H1 (cell line): ENCODE results near the gene SHROOM3. TPM values are rescaled to one million over a fixed set of nuclear protein-coding genes. Genes with fewer than 3 reads are reported as not detected.

Experiments
- MAFK ChIP-seq: IDR thresholded peaks from 2 replicates; pipeline ENCODE4 v1.6.1; 2012; ENCODE audit warnings: low read depth, mild to moderate bottlenecking, improper control_type of control experiment, low read length
- PHF8 ChIP-seq: fragments of 200-600 bp; sonication (generic); conservative IDR thresholded peaks from 2 replicates; pipeline ENCODE4 v1.7.1; 2012; ENCODE audit warnings: low read depth, mild to moderate bottlenecking, inconsistent platforms, low read length, moderate library complexity
- RBBP5 ChIP-seq: IDR thresholded peaks from 2 replicates; pipeline ENCODE4 v1.7.1; 2012; ENCODE audit warnings: low read depth, mild to moderate bottlenecking, inconsistent platforms, low read length, moderate library complexity, borderline replicate concordance
- TAF7 ChIP-seq: optimal IDR thresholded peaks from 2 replicates; pipeline ENCODE3; 2011; ENCODE audit warnings: low read depth, mild to moderate bottlenecking, inconsistent platforms, low read length, moderate library complexity, borderline replicate concordance
- polyA plus RNA-seq, 7 experiments: library from polyadenylated mRNA; depleted of rRNA in 3 of 7; stranded (reverse) in 5 of 7; unstranded in 2 of 7; fragments of >200 nt in 5 of 7; fragments of 200-250 nt in 2 of 7; gene quantifications; 1 replicate in 5 of 7; 2 replicates in 1 of 7; 4 replicates in 1 of 7; pipeline versions ENCODE4 v1.2.1 to v1.2.3, GENCODE V29; 2011 to 2013; ENCODE audit warnings: missing spikeins in 2 of 7, mixed read lengths in 2 of 7
- total RNA-seq: library from RNA; stranded (reverse); fragmentation: NEBNext Ultra II Directional; extraction: Animal tissue kit (Norgen Biotek cat#: 25700); gene quantifications from 2 replicates; pipeline ENCODE4 v1.2.1, GENCODE V29; 2021
- TF ChIP-seq, protein P1 (sequence below): IDR thresholded peaks from 2 replicates; pipeline ENCODE4 v1.6.1; 2012; ENCODE audit warnings: low read length, inconsistent platforms
- TF ChIP-seq, protein P2 (sequence below): IDR thresholded peaks from 2 replicates; pipeline ENCODE4 v1.6.1; 2012; ENCODE audit warnings: inconsistent platforms

The SHROOM3 gene
- total and polyA plus RNA-seq, 2 of the 8 experiments (the other 6 are each of a cell fraction or from before 2014, with no cell fraction given): 15.8 to 34.0 TPM

DNA sequence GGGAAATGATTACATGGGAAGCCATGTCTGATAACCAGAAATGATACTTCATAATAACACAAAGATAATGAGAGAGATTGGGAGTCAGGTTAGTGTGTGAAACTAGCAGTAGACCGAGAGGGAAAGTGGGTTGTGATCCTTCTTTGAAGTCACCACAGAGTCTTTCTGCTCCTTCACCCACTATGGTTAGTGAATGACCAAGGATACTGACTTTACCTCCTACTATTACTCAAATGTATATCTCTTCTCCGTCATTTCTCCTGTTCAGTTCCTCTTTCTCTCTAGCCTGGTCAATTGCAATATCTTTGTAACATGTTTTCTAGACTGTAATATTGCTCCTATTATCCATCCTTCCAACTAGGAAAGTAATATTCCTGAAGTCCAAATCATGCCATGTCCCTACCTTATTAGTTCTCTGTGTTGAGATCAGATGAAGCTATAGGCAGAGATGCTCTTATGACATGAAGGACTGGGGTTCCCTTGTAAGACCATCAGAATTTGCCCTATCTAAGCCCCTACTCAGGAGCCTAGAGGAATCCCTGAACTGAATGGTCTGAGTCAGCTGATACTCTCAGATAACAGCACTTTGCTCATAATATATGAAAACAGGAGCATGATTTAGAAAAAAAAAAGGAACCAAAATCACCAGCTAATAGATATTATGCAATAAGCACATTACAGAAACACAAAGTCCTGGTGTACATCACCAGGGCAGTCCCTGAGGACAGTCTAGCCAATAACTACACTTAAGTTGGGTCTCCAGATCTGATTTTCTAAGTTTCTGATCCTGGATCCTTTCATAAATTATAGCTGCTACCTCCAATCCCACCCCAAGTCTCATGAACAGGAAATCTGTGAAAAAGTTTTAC lies 81.2 kb downstream of the SHROOM3 start (continued):
- TF ChIP-seq PHF8 (no peak), RBBP5 (no peak), TAF7 (no peak), MAFK (no peak)
- TF ChIP-seq, protein P1, sequence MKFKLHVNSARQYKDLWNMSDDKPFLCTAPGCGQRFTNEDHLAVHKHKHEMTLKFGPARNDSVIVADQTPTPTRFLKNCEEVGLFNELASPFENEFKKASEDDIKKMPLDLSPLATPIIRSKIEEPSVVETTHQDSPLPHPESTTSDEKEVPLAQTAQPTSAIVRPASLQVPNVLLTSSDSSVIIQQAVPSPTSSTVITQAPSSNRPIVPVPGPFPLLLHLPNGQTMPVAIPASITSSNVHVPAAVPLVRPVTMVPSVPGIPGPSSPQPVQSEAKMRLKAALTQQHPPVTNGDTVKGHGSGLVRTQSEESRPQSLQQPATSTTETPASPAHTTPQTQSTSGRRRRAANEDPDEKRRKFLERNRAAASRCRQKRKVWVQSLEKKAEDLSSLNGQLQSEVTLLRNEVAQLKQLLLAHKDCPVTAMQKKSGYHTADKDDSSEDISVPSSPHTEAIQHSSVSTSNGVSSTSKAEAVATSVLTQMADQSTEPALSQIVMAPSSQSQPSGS: no peak
- TF ChIP-seq, protein P2, sequence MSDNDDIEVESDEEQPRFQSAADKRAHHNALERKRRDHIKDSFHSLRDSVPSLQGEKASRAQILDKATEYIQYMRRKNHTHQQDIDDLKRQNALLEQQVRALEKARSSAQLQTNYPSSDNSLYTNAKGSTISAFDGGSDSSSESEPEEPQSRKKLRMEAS: no peak
